Bronchial epithelial cell (primary cell): ENCODE measurements around the gene TSACC. TPM values are rescaled to one million over a fixed set of nuclear protein-coding genes. Genes with fewer than 3 reads are reported as not detected.
"Not testable (repeated sequence)": the region's sequence is repeated elsewhere in the genome, so short reads cannot be mapped to it uniquely, and the experiment has no call there.

Source experiments
- DNase-seq: peaks from one replicate; pipeline ENCODE4 v3.0.0-alpha.2; 2010; ENCODE audit warnings: low read depth
- FAIRE-seq: peaks from 2 replicates; lab custom pipeline; 2011; peaks lifted over from hg19 to GRCh38; lab: Jason Lieb, UNC
- H3K27me3 ChIP-seq: 2 replicates; pipeline ENCODE4 v1.5.1; 2011; ENCODE audit warnings: low read length; ENCODE audit not compliant: control insufficient read depth, insufficient read depth
- H3K36me3 ChIP-seq: 2 replicates; pipeline ENCODE4 v1.5.1; 2011; ENCODE audit warnings: low read length; ENCODE audit not compliant: control insufficient read depth, insufficient read depth
- H3K4me3 ChIP-seq: 2 replicates; pipeline ENCODE4 v1.5.1; 2011; ENCODE audit warnings: mild to moderate bottlenecking, low read depth, low read length, control low read depth
- CTCF ChIP-seq: IDR thresholded peaks from 2 replicates; pipeline ENCODE4 v1.5.1; 2011; ENCODE audit warnings: mild to moderate bottlenecking, moderate library complexity, low read length, control low read depth, inconsistent platforms; ENCODE audit not compliant: insufficient read depth, severe bottlenecking
- total RNA-seq: library from RNA; depleted of rRNA; stranded (reverse); fragments of >200 nt; gene quantifications from 2 replicates; pipeline ENCODE4 v1.2.1, GENCODE V29; 2014

The TSACC gene
- total RNA-seq, 1 donor from 2014 or later: not detected

GRCh38 chr1:156367383-156368156, 29.2 kb downstream of the TSACC start:
- DNase-seq: no peak
- Histone ChIP-seq H3K36me3 (no peaks in the 10 kb centered on the region), H3K27me3 (no peaks in the 10 kb centered on the region), H3K4me3 (no peak overlapping the region)
- no peak for TF ChIP-seq CTCF
- FAIRE-seq: no peak

GRCh38 chr1:156368157-156368658, 29.9 kb downstream of the TSACC start:
- no peak for TF ChIP-seq CTCF
- Histone ChIP-seq H3K36me3 (no peaks in the 10 kb centered on the region), H3K4me3 (no peak overlapping the region), H3K27me3 (no peaks in the 10 kb centered on the region)
- no peak for DNase-seq
- FAIRE-seq: no peak

- FAIRE-seq (no peak), DNase-seq (peak; percentile 35)
- no peak for TF ChIP-seq CTCF
- Histone ChIP-seq H3K4me3 (peak within 1 kb of the TSS; percentile 47), H3K36me3 (no peaks in the 10 kb centered on the region), H3K27me3 (peaks cover 2% of the 10 kb centered on the region)
Measured at GRCh38 chr1:156368889-156369684, 30.8 kb downstream of the TSACC start, which contains the start of gene RHBG. RHBG (plus strand) TSS chr1:156369211; CDS start chr1:156369250, 39 bp downstream.

- FAIRE-seq, DNase-seq, H3K36me3 ChIP-seq, H3K4me3 ChIP-seq, H3K27me3 ChIP-seq: not testable (repeated sequence)
Measured at GRCh38 chr1:156369685-156370286, 31.5 kb downstream of the TSACC start.

GRCh38 chr1:156371553-156372264, 33.4 kb downstream of the TSACC start:
- TF ChIP-seq CTCF: no peak
- DNase-seq (peak; percentile 54), FAIRE-seq (no peak)
- no peaks in the 10 kb centered on the region for H3K36me3 ChIP-seq
- peaks cover 2% of the 10 kb centered on the region for H3K27me3 ChIP-seq
- H3K4me3 ChIP-seq: no peak overlapping the region
